HEK293 (cell line): ENCODE measurements around the gene ABHD10.

Experiments used
- CTCF ChIA-PET: fragments of 350-600 bp; formaldehyde crosslinking; extraction: SDS; loops from one replicate; lab custom pipeline; 2021; ENCODE audit warnings: antibody characterized with exemption; lab: Yijun Ruan, JAX
- POLR2A ChIA-PET: fragments of 300-600 bp; formaldehyde crosslinking; extraction: SDS; loops from one replicate; lab custom pipeline; 2020; ENCODE audit warnings: antibody characterized with exemption, inconsistent platforms; lab: Yijun Ruan, JAX
- H3K27ac ChIP-seq: fragments of 200-500 bp; sonication (Bioruptor generic); 2 replicates; pipeline ENCODE4 v1.5.1; 2014; ENCODE audit warnings: low read depth, low read length, control low read depth, inconsistent platforms; ENCODE audit errors: extremely low read depth
- H3K36me3 ChIP-seq, 2 experiments: fragments of 200-500 bp in 1 of 2; sonication (Bioruptor generic) in 1 of 2; 1 replicate in 1 of 2; 2 replicates in 1 of 2; pipeline ENCODE4 v1.5.1; 2014 to 2017; ENCODE audit warnings: inconsistent platforms in 2 of 2, low read length in 2 of 2; ENCODE audit not compliant: control insufficient read depth in 2 of 2, insufficient read depth in 1 of 2
- H3K4me1 ChIP-seq: fragments of 200-500 bp; sonication (Bioruptor generic); 2 replicates; pipeline ENCODE4 v1.5.1; 2014; ENCODE audit warnings: mild to moderate bottlenecking, low read length, inconsistent platforms; ENCODE audit not compliant: control insufficient read depth, insufficient read depth
- H3K4me3 ChIP-seq: 2 replicates; pipeline ENCODE4 v1.5.1; 2011; ENCODE audit warnings: low read depth, mild to moderate bottlenecking, control low read depth, low read length, moderate library complexity
- H3K9me3 ChIP-seq: fragments of 200-500 bp; sonication (Bioruptor generic); 2 replicates; pipeline ENCODE4 v1.5.1; 2014; ENCODE audit warnings: low read depth, low read length, inconsistent platforms; ENCODE audit not compliant: control insufficient read depth, insufficient read depth
- BCL11B ChIP-seq: fragments of 450-650 bp; formaldehyde crosslinking; IDR thresholded peaks from 2 replicates; pipeline ENCODE4 v1.5.1; 2016; ENCODE audit warnings: low read depth, missing biosample characterization, missing genetic modification characterization
- MYNN ChIP-seq: fragments of 450-650 bp; formaldehyde crosslinking; IDR thresholded peaks from 2 replicates; pipeline ENCODE4 v1.5.1; 2016; ENCODE audit warnings: missing biosample characterization, missing genetic modification characterization, borderline replicate concordance
- RBAK ChIP-seq: fragments of 450-650 bp; formaldehyde crosslinking; IDR thresholded peaks from 2 replicates; pipeline ENCODE4 v1.5.1; 2016; ENCODE audit warnings: missing biosample characterization, missing genetic modification characterization
- SETDB1 ChIP-seq: IDR thresholded peaks from one replicate; pipeline ENCODE4 v1.6.1; 2017; ENCODE audit warnings: mild to moderate bottlenecking, low read length, moderate library complexity, mixed read lengths; ENCODE audit not compliant: insufficient read length
- SP3 ChIP-seq: fragments of 450-650 bp; formaldehyde crosslinking; IDR thresholded peaks from 2 replicates; pipeline ENCODE4 v1.5.1; 2016; ENCODE audit warnings: missing biosample characterization, missing genetic modification characterization
- YY2 ChIP-seq: fragments of 450-650 bp; formaldehyde crosslinking; IDR thresholded peaks from 2 replicates; pipeline ENCODE4 v1.5.1; 2016; ENCODE audit warnings: missing biosample characterization, missing genetic modification characterization
- ZFP41 ChIP-seq: fragments of 450-650 bp; formaldehyde crosslinking; IDR thresholded peaks from 2 replicates; pipeline ENCODE4 v1.5.1; 2016; ENCODE audit warnings: missing biosample characterization, missing genetic modification characterization, borderline replicate concordance
- ZNF132 ChIP-seq: fragments of 450-650 bp; formaldehyde crosslinking; IDR thresholded peaks from 2 replicates; pipeline ENCODE4 v1.5.1; 2017; ENCODE audit warnings: missing biosample characterization, missing genetic modification characterization, borderline replicate concordance
- ZNF138 ChIP-seq: fragments of 450-650 bp; formaldehyde crosslinking; IDR thresholded peaks from 2 replicates; pipeline ENCODE4 v1.5.1; 2016; ENCODE audit warnings: missing biosample characterization, missing genetic modification characterization, borderline replicate concordance
- ZNF19 ChIP-seq: fragments of 450-650 bp; formaldehyde crosslinking; IDR thresholded peaks from 2 replicates; pipeline ENCODE4; 2016; ENCODE audit warnings: missing biosample characterization, missing genetic modification characterization, low read depth
- ZNF292 ChIP-seq: fragments of 450-650 bp; formaldehyde crosslinking; IDR thresholded peaks from 2 replicates; pipeline ENCODE4 v1.5.1; 2016; ENCODE audit warnings: low read depth, missing biosample characterization, missing genetic modification characterization, borderline replicate concordance
- ZNF335 ChIP-seq: fragments of 450-650 bp; formaldehyde crosslinking; conservative IDR thresholded peaks from 2 replicates; pipeline ENCODE4 v1.5.1; 2016; ENCODE audit warnings: missing biosample characterization, missing genetic modification characterization
- ZNF416 ChIP-seq: fragments of 450-650 bp; formaldehyde crosslinking; IDR thresholded peaks from 2 replicates; pipeline ENCODE4 v1.5.1; 2016; ENCODE audit warnings: missing biosample characterization, missing genetic modification characterization
- ZNF560 ChIP-seq: fragments of 450-650 bp; formaldehyde crosslinking; IDR thresholded peaks from 2 replicates; pipeline ENCODE4 v1.5.1; 2017; ENCODE audit warnings: missing biosample characterization, missing genetic modification characterization, borderline replicate concordance
- ZNF776 ChIP-seq: fragments of 450-650 bp; formaldehyde crosslinking; IDR thresholded peaks from 2 replicates; pipeline ENCODE4 v1.5.0; 2017; ENCODE audit warnings: missing biosample characterization, missing genetic modification characterization, borderline replicate concordance
- ZNF792 ChIP-seq: fragments of 450-650 bp; formaldehyde crosslinking; IDR thresholded peaks from 2 replicates; pipeline ENCODE4 v1.5.1; 2016; ENCODE audit warnings: missing biosample characterization, missing genetic modification characterization
- TF ChIP-seq, protein P1 (sequence below): fragments of 450-650 bp; formaldehyde crosslinking; IDR thresholded peaks from 2 replicates; pipeline ENCODE4 v1.5.1; 2016; ENCODE audit warnings: missing biosample characterization, missing genetic modification characterization
- TF ChIP-seq, protein P2 (sequence below): fragments of 450-650 bp; formaldehyde crosslinking; IDR thresholded peaks from 2 replicates; pipeline ENCODE4 v1.5.1; 2017; ENCODE audit warnings: missing biosample characterization, missing genetic modification characterization
- TF ChIP-seq, protein P3 (sequence below): fragments of 450-650 bp; formaldehyde crosslinking; IDR thresholded peaks from 2 replicates; pipeline ENCODE4 v1.5.1; 2016; ENCODE audit warnings: missing biosample characterization, missing genetic modification characterization, low read depth
- TF ChIP-seq, protein P4 (sequence below): fragments of 450-650 bp; formaldehyde crosslinking; IDR thresholded peaks from 2 replicates; pipeline ENCODE4 v1.5.1; 2016; ENCODE audit warnings: missing biosample characterization, missing genetic modification characterization

ABHD10 gene

DNA sequence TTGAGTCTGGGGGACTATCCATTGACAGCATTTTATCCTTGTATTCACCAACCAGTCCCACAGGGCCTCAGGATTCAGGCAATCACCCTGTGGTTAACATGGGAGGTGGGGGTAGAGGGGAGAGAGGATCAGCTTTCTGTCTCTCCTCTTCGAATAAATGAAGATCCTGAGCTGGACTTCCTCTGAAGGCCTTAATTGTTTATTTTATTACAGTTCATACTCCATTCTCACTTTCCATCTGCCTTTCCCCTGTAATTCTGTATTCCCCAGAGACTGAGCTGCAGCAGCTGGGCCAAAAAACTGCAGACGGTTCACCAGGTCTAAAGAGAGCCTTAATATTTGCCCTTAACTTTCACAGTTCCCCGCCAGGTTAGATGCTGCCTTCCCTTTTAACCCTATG lies 31.8 kb downstream of the ABHD10 start:
- Histone ChIP-seq H3K9me3 (no peaks in the 10 kb centered on the region), H3K4me1 (no peaks in the 10 kb centered on the region), H3K4me3 (no peak overlapping the region), H3K27ac (no peak overlapping the region), H3K36me3 (no peaks in the 10 kb centered on the region)
- ChIA-PET CTCF (interaction anchor here (0.7 to 1.3 kb wide), 2 partner anchors 22 to 1123 kb away, joined by 3 to 5 read pairs; no protein-coding TSS in a partner anchor), POLR2A (no interaction called here)
- TF ChIP-seq, protein P1, sequence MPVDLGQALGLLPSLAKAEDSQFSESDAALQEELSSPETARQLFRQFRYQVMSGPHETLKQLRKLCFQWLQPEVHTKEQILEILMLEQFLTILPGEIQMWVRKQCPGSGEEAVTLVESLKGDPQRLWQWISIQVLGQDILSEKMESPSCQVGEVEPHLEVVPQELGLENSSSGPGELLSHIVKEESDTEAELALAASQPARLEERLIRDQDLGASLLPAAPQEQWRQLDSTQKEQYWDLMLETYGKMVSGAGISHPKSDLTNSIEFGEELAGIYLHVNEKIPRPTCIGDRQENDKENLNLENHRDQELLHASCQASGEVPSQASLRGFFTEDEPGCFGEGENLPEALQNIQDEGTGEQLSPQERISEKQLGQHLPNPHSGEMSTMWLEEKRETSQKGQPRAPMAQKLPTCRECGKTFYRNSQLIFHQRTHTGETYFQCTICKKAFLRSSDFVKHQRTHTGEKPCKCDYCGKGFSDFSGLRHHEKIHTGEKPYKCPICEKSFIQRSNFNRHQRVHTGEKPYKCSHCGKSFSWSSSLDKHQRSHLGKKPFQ (tag by site-specific recombination): 0 out of 2 replicates have a peak, but pooled peaks have one; percentile 17
- TF ChIP-seq ZNF560: no peak

DNA sequence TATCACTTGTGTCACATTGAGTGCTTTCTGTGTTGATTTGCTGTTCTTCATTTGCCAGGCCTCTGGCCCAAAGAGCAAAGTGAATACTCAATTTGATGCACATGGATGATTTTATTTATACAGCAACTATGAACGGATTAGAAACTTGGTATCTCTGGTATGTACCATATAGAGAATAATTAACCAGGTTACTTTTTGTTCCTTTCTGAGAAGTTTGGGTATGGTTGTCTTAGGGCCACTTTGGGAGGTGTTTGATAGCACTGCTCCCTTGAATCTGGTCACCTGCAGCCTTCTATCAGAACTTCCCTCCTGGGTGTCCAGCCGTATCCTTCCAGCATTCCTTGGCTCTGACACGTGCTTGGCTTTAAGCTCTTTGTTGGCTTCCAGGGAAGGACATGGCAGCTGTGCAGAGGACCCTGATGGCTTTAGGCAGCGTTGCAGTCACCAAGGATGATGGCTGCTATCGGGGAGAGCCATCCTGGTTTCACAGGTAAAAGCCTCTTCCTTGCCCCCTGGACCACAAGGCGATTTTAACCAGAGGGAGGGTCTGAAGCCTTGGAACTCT lies 32.6 kb downstream of the ABHD10 start:
- H3K4me3 ChIP-seq: no peak overlapping the region
- no peaks in the 10 kb centered on the region for H3K36me3 ChIP-seq
- TF ChIP-seq, protein P2, sequence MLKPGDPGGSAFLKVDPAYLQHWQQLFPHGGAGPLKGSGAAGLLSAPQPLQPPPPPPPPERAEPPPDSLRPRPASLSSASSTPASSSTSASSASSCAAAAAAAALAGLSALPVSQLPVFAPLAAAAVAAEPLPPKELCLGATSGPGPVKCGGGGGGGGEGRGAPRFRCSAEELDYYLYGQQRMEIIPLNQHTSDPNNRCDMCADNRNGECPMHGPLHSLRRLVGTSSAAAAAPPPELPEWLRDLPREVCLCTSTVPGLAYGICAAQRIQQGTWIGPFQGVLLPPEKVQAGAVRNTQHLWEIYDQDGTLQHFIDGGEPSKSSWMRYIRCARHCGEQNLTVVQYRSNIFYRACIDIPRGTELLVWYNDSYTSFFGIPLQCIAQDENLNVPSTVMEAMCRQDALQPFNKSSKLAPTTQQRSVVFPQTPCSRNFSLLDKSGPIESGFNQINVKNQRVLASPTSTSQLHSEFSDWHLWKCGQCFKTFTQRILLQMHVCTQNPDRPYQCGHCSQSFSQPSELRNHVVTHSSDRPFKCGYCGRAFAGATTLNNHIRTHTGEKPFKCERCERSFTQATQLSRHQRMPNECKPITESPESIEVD (tag by site-specific recombination): no peak
- TF ChIP-seq ZNF132 (no peak), ZNF776 (tag by site-specific recombination) (no peak), ZFP41 (no peak), MYNN (no peak), BCL11B (tag by site-specific recombination) (no peak)
- TF ChIP-seq, protein P3, sequence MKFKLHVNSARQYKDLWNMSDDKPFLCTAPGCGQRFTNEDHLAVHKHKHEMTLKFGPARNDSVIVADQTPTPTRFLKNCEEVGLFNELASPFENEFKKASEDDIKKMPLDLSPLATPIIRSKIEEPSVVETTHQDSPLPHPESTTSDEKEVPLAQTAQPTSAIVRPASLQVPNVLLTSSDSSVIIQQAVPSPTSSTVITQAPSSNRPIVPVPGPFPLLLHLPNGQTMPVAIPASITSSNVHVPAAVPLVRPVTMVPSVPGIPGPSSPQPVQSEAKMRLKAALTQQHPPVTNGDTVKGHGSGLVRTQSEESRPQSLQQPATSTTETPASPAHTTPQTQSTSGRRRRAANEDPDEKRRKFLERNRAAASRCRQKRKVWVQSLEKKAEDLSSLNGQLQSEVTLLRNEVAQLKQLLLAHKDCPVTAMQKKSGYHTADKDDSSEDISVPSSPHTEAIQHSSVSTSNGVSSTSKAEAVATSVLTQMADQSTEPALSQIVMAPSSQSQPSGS: no peak
- TF ChIP-seq, all 188 proteins: peak for 0
- Histone ChIP-seq H3K9me3 (no peaks in the 10 kb centered on the region), H3K27ac (no peak overlapping the region), H3K4me1 (no peaks in the 10 kb centered on the region)
- ChIA-PET POLR2A (no interaction called here), CTCF (interaction anchor here (0.5 to 4.2 kb wide), 5 partner anchors 7 to 980 kb away, joined by 3 to 35 read pairs (median 28); no protein-coding TSS in a partner anchor)

DNA sequence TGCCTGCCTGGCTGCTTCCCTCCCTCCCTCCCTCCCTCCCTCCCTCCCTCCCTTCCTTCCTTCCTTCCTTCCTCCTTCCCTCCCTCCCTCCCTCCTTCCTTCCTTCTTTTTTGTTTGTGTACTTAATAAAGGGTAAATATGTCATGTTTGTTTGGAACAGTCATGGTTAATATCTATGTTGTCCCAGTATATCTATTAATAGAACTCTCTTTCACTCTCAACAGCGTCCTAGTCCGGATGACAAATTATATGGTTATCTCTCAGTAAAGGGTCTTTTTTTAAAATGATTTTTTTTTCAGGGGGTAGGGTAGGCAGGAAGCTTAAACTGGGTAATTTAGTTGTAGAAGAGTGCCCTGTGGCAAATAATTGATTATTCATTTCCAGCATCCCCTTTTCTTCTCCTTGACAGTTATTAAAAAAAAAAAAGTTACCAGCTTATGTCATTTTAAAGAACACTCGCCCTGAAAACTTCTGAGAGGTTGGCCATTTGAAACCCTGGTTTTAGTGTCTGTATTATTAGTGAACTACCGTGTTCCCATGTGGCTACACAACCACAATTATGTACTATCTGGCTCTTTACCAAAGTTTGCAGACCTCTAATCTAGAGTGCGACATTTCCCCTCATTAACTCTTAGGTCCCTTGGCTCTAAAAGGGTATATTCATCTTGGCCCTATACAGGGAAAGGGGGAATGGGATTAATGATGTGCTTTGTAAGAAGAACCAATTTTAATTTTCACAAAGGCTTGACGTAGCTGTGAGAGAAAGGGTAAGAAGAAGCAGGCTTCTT lies 33.6 kb downstream of the ABHD10 start:
- Histone ChIP-seq H3K4me3 (no peak overlapping the region), H3K4me1 (no peaks in the 10 kb centered on the region), H3K27ac (no peak overlapping the region), H3K36me3 (no peaks in the 10 kb centered on the region), H3K9me3 (no peaks in the 10 kb centered on the region)
- ChIA-PET POLR2A (interaction anchor here (1.4 kb wide), 1 partner anchor 152 kb away, joined by 3 read pairs; no protein-coding TSS in a partner anchor), CTCF (interaction anchor here (0.5 to 4.2 kb wide), 18 partner anchors 8 to 343 kb away, joined by 3 to 35 read pairs (median 6); no protein-coding TSS in a partner anchor)
- TF ChIP-seq, protein P4, sequence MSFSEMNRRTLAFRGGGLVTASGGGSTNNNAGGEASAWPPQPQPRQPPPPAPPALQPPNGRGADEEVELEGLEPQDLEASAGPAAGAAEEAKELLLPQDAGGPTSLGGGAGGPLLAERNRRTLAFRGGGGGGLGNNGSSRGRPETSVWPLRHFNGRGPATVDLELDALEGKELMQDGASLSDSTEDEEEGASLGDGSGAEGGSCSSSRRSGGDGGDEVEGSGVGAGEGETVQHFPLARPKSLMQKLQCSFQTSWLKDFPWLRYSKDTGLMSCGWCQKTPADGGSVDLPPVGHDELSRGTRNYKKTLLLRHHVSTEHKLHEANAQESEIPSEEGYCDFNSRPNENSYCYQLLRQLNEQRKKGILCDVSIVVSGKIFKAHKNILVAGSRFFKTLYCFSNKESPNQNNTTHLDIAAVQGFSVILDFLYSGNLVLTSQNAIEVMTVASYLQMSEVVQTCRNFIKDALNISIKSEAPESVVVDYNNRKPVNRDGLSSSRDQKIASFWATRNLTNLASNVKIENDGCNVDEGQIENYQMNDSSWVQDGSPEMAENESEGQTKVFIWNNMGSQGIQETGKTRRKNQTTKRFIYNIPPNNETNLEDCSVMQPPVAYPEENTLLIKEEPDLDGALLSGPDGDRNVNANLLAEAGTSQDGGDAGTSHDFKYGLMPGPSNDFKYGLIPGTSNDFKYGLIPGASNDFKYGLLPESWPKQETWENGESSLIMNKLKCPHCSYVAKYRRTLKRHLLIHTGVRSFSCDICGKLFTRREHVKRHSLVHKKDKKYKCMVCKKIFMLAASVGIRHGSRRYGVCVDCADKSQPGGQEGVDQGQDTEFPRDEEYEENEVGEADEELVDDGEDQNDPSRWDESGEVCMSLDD: no peak
- TF ChIP-seq, protein P2 (tag by site-specific recombination): no peak
- TF ChIP-seq SP3 (no peak), ZNF792 (no peak), ZNF19 (tag by site-specific recombination) (no peak), SETDB1 (no peak), ZNF416 (tag by site-specific recombination) (no peak), ZNF138 (tag by site-specific recombination) (no peak), ZNF335 (no peak), ZNF292 (no peak), YY2 (tag by site-specific recombination) (no peak), RBAK (tag by site-specific recombination) (no peak)
- TF ChIP-seq, all 188 proteins: peak for 0
